Effector memory CD8-positive, alpha-beta T cell (primary cell): ENCODE results near the gene ASB18.

Experiments used
- ATAC-seq: fragments of 150-1000 bp; cut with Tn5 transposase; replicated peaks from 2 replicates; pipeline ENCODE4 v1.10.0; 2021; ENCODE audit warnings: mild to moderate bottlenecking, moderate library complexity
- DNase-seq, 3 experiments: peaks; one replicate each; pipeline ENCODE4 v3.0.0; 2021
- H3K27ac Mint-ChIP-seq, 2 donors: one replicate each; pipeline ENCODE4 v1.8.0; 2022; ENCODE audit warnings: mild to moderate bottlenecking in 2 of 2, mixed read lengths in 2 of 2, moderate library complexity in 2 of 2
- H3K27me3 Mint-ChIP-seq, 2 donors: one replicate each; pipeline ENCODE4 v1.8.0; 2022; ENCODE audit warnings: mixed read lengths in 2 of 2
- H3K36me3 Mint-ChIP-seq: one replicate; pipeline ENCODE4 v1.8.0; 2022; ENCODE audit warnings: mild to moderate bottlenecking, moderate library complexity, mixed read lengths; ENCODE audit not compliant: insufficient read depth
- H3K4me1 Mint-ChIP-seq, 2 donors: one replicate each; pipeline ENCODE4 v1.8.0; 2022; ENCODE audit warnings: low read depth in 2 of 2, mixed read lengths in 2 of 2
- H3K4me3 Mint-ChIP-seq, 2 donors: one replicate each; pipeline ENCODE4 v1.8.0; 2022; ENCODE audit warnings: mild to moderate bottlenecking in 2 of 2, mixed read lengths in 2 of 2, moderate library complexity in 2 of 2
- H3K9me3 Mint-ChIP-seq, 2 donors: one replicate each; pipeline ENCODE4 v1.8.0; 2022; ENCODE audit warnings: mixed read lengths in 2 of 2

ASB18 gene

DNA sequence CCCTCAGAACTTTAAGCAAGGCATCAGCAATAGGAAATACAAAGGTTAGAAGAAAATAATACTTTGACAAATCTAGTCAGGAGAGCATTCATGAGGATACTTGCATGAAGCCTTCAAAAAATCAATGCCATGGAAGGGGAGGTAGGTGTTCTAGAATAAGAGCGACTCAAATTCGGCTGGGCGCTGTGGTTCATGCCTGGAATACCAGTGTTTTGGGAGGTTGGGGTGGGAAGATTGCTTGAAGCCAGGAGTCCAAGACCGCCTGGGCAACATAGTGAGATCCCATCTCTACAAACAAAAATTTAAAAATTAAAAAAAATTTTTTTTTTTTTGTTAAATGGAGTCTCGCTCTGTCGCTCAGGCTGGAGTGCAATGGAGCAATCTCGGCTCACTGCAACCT lies 117.8 kb downstream of the ASB18 start:
- Mint-ChIP-seq H3K4me1 (peaks cover 0 to 3% of the 10 kb centered on the region in 2 donors), H3K27me3 (peaks cover 31 to 52% of the 10 kb centered on the region in 2 donors), H3K9me3 (peaks cover 0 to 3% of the 10 kb centered on the region in 2 donors), H3K27ac (no peak overlapping the region), H3K36me3 (no peaks in the 10 kb centered on the region), H3K4me3 (no peak overlapping the region)
- DNase-seq (no peak), ATAC-seq (no peak)

DNA sequence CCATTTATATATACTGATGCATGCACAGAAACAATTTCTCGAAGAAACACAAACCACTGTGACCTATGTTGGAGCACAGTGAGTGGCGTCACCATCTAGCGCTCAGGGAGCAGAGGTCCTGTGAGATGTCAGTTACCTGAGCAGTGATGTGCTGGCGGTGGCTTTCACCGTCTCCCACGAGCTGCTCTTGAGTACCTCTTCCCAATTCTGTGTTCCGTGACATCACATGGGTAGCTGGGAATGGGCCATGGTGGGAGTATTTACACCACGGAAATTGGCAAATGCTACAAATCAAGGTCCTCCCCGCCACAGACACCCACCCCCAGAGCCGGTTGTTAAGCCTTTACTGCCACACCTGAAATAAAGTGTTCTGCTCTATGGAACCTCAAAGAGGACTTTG lies 120.4 kb downstream of the ASB18 start:
- Mint-ChIP-seq H3K27me3 (peaks cover 42 to 52% of the 10 kb centered on the region in 2 donors), H3K27ac (no peak overlapping the region), H3K36me3 (no peaks in the 10 kb centered on the region), H3K4me3 (no peak overlapping the region), H3K4me1 (peaks cover 0 to 3% of the 10 kb centered on the region in 2 donors), H3K9me3 (peaks cover 0 to 3% of the 10 kb centered on the region in 2 donors)
- no peak for DNase-seq
- ATAC-seq, result no peak
